Measurements from ENCODE around the gene TMEM239.
"Not testable (repeated sequence)": the region's sequence is repeated elsewhere in the genome, so short reads cannot be mapped to it uniquely, and the experiment has no call there.

The TMEM239 gene

DNA sequence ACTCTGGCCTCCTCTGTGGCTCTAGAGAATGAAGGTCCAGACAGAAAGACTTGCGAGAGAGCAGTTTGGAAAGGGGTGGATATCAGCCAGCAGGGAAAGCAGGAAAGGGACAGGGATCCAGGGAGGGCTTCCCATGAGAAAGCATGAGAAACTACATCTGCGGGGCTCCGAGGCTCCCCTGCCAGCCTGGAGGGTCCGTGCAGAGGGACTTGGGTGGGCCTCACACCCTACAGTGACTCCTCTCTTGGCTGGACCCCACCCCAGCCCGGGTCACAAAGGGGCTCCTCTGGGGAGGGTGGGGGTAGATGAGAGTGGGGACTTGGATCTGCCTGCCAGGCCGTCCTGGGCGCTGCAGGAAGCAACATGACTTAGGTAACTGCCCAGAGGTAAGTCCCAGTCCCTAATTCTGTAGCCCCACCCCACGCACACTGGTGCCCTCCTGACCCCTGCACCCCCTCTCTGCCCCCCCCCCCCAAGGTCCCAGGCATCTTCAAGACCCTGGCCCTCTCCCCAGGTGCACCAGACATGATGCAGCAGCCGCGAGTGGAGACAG lies at the start of gene TMEM239:
TSS of gene TMEM239 (plus strand) at position 335 of the 553 bp plus-strand sequence. CDS start at position 526, 191 bp downstream.
- H3K9ac ChIP-seq (ENCODE audit: insufficient read length): no peak within 1 kb of the TSS
- no peak within 1 kb of the TSS for H3K4me3 ChIP-seq
- H3K9me3 ChIP-seq (ENCODE audit: low read depth, low read length): no peaks in the 10 kb centered on the region
- no peak within 1 kb of the TSS for H3K27ac ChIP-seq
- DNase-seq (ENCODE audit: low read depth, low spot score): no peak
- TF ChIP-seq POLR2AphosphoS5 (IDR thresholded peaks at IDR 0.05; ENCODE audit: borderline replicate concordance, low read depth, low read length) (no peak), EZH2 (IDR thresholded peaks at IDR 0.05) (no peak), FOXP2 (optimal IDR thresholded peaks at IDR 0.05; ENCODE audit: control extremely low read depth, extremely low read length, insufficient read depth) (no peak)
- no peaks in the 10 kb centered on the region for H3K36me3 ChIP-seq (ENCODE audit: insufficient read depth, low read length)

DNA sequence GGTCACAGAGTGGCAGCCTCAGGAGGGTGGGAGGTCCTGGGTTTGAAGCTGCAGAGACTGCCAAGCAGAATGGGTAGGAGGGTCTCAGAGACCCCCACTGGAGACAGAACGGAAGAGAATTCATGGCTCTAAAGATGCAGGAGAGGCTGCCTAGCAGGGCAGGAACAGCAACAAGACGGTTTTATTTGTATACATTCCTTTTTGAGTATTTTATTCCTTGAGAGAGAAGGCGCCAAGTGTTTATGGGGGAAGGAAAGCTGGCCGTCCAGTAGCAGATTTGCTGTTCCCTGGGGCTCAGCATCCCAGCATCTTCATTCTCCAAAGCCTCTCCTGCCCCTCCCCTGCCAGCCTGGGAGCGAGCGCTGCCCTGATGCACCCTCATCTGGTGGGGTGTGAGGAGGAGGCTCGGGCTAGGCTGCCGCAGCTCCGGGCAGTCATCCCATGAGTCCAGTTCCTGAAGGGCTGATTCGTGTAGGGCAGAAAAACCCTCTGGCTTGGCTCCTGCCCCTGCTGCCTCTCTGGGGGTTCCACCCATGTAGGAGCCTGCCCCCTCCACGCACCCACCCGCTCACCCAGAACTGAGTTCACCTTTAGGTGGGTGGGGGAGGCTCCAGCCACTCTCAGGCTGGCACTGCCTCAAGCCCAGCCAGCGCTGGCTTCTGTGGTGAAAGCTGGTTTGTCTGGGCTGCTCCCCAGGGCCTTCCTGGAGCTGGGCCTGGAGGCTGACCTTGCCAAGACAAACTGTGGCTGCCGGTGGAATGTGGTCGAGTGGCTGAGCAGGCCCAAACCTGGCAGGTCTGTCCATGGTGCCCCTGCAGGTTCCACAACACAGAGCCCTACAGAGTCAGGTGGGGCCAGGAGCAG lies 48.2 kb upstream of the TMEM239 start:
- no peak for DNase-seq (ENCODE audit: low read depth, low spot score)

DNA sequence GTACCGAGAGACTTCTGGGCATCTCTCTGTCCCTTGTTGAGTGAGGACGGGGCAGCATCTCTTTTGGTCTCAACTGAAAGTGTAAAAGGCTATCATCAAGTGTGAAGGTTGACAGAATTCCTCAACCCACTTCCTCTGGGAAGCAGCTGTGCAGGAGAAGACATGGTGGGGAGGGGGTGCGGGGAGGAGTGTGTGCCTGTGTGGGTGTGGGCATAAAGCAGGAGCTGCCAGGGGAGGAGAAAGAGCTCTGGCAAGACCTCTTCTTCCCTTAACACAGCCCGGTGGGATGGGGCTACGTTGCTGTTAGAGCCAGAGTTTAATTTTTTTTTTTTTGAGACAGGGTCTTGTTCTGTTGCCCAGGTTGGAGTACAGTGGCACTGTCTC lies 47.5 kb upstream of the TMEM239 start:
- DNase-seq (ENCODE audit: low read depth, low spot score): no peak
- no peaks in the 10 kb centered on the region for H3K9me3 ChIP-seq (ENCODE audit: low read depth, low read length)
- no peak overlapping the region for H3K4me3 ChIP-seq
- H3K27ac ChIP-seq: no peak overlapping the region
- no peaks in the 10 kb centered on the region for H3K36me3 ChIP-seq (ENCODE audit: insufficient read depth, low read length)
- no peak overlapping the region for H3K9ac ChIP-seq (ENCODE audit: insufficient read length)
- TF ChIP-seq POLR2AphosphoS5 (IDR thresholded peaks at IDR 0.05; ENCODE audit: borderline replicate concordance, low read depth, low read length): no peak
- no peak for TF ChIP-seq EZH2 (IDR thresholded peaks at IDR 0.05)
- no peak for TF ChIP-seq FOXP2 (optimal IDR thresholded peaks at IDR 0.05; ENCODE audit: control extremely low read depth, extremely low read length, insufficient read depth)

More for the DNA sequence above, 48.2 kb upstream of the TMEM239 start:
- Histone ChIP-seq H3K9me3 (ENCODE audit: low read depth, low read length) (no peaks in the 10 kb centered on the region), H3K36me3 (ENCODE audit: insufficient read depth, low read length) (no peaks in the 10 kb centered on the region), H3K9ac (ENCODE audit: insufficient read length) (no peak overlapping the region), H3K27ac (no peak overlapping the region), H3K4me3 (no peak overlapping the region)
- TF ChIP-seq EZH2 (IDR thresholded peaks at IDR 0.05): no peak
- TF ChIP-seq POLR2AphosphoS5 (IDR thresholded peaks at IDR 0.05; ENCODE audit: borderline replicate concordance, low read depth, low read length): no peak
- TF ChIP-seq FOXP2 (optimal IDR thresholded peaks at IDR 0.05; ENCODE audit: control extremely low read depth, extremely low read length, insufficient read depth): no peak

DNA sequence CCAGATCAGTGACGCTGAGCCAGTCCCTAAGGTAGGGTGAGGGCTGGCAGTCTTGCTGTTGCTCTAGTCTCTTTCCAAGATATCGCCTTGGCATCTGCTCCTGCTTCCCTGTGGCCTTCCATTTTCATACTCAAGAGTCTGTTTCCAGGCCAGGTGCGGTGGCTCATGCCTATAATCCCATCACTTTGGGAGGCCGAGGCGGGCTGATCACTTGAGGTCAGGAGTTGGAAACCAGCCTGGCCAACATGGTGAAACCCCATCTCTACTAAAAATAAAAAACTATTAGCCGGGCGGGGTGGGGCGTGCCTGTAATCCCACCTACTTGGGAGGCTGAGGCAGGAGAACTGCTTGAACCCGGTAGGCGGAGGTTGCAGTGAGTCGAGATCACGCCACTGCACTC lies 46.1 kb upstream of the TMEM239 start:
- not testable (repeated sequence) for H3K36me3 ChIP-seq (ENCODE audit: insufficient read depth, low read length); H3K4me3 ChIP-seq; DNase-seq (ENCODE audit: low read depth, low spot score); H3K9me3 ChIP-seq (ENCODE audit: low read depth, low read length); H3K27ac ChIP-seq; H3K9ac ChIP-seq (ENCODE audit: insufficient read length)

DNA sequence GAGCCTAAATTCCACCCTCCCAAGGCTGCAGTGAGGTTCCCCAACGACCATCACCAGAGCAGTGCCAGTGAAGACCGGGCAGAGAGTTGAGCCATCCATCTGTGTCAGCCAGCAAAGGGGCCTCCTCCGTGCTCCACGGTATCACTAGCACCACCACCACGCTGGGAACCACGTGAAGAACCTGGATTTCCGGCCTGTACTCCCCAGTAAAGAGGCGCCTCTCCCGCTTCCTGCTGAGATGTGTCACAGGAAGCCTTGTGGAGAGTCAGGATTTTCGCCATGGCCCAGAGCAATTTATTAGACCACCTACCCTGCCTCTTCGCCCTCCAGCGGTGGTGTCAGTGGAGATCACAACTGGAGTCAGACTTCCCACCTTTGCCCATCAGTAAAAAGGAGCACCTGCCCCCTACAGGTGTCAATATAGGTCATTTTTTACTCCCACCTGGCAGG lies 44.5 kb upstream of the TMEM239 start:
- H3K36me3 ChIP-seq (ENCODE audit: insufficient read depth, low read length): no peaks in the 10 kb centered on the region
- no peak for DNase-seq (ENCODE audit: low read depth, low spot score)
- H3K9ac ChIP-seq (ENCODE audit: insufficient read length): no peak overlapping the region
- H3K4me3 ChIP-seq: no peak overlapping the region
- no peak overlapping the region for H3K27ac ChIP-seq
- TF ChIP-seq FOXP2 (optimal IDR thresholded peaks at IDR 0.05; ENCODE audit: control extremely low read depth, extremely low read length, insufficient read depth) (no peak), EZH2 (IDR thresholded peaks at IDR 0.05) (no peak), POLR2AphosphoS5 (IDR thresholded peaks at IDR 0.05; ENCODE audit: borderline replicate concordance, low read depth, low read length) (no peak)
- no peaks in the 10 kb centered on the region for H3K9me3 ChIP-seq (ENCODE audit: low read depth, low read length)

DNA sequence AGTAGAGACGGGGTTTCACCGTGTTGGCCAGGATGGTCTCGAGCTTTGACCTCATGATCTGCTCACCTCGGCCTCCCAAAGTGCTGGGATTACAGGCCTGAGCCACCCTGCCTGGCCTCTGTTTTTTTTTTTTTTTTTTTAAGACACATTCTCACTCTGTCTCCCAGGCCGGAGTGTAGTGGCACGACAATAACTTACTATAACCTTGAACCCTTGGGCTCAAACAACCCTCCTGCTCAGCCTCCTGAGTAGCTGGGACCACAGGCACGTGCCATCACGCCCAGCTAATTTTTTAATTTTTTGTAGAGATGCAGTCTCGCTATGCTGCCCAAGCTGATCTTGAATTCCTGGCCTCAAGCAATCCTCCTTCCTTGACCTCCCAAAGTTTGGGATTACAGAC lies 42.4 kb upstream of the TMEM239 start:
- no peak for DNase-seq (ENCODE audit: low read depth, low spot score)
- Histone ChIP-seq H3K27ac (no peak overlapping the region), H3K36me3 (ENCODE audit: insufficient read depth, low read length) (no peaks in the 10 kb centered on the region), H3K9me3 (ENCODE audit: low read depth, low read length) (no peaks in the 10 kb centered on the region), H3K4me3 (no peak overlapping the region), H3K9ac (ENCODE audit: insufficient read length) (no peak overlapping the region)
- TF ChIP-seq POLR2AphosphoS5 (IDR thresholded peaks at IDR 0.05; ENCODE audit: borderline replicate concordance, low read depth, low read length) (no peak), EZH2 (IDR thresholded peaks at IDR 0.05) (no peak), FOXP2 (optimal IDR thresholded peaks at IDR 0.05; ENCODE audit: control extremely low read depth, extremely low read length, insufficient read depth) (no peak)

- TF ChIP-seq EZH2 (IDR thresholded peaks at IDR 0.05): no peak
- TF ChIP-seq FOXP2 (optimal IDR thresholded peaks at IDR 0.05; ENCODE audit: control extremely low read depth, extremely low read length, insufficient read depth): no peak
- TF ChIP-seq POLR2AphosphoS5 (IDR thresholded peaks at IDR 0.05; ENCODE audit: borderline replicate concordance, low read depth, low read length): no peak
- no peaks in the 10 kb centered on the region for H3K36me3 ChIP-seq (ENCODE audit: insufficient read depth, low read length)
These were observed 41.0 kb upstream of the TMEM239 start for GRCh38 chr20:2775139-2775538.

GRCh38 chr20:2778602-2779321 lies 37.4 kb upstream of the TMEM239 start:
- Histone ChIP-seq H3K4me3 (no peak overlapping the region), H3K9ac (ENCODE audit: insufficient read length) (no peak overlapping the region), H3K9me3 (ENCODE audit: low read depth, low read length) (no peaks in the 10 kb centered on the region), H3K36me3 (ENCODE audit: insufficient read depth, low read length) (no peaks in the 10 kb centered on the region), H3K27ac (no peak overlapping the region)
- no peak for DNase-seq (ENCODE audit: low read depth, low spot score)
- no peak for TF ChIP-seq POLR2AphosphoS5 (IDR thresholded peaks at IDR 0.05; ENCODE audit: borderline replicate concordance, low read depth, low read length)
- no peak for TF ChIP-seq FOXP2 (optimal IDR thresholded peaks at IDR 0.05; ENCODE audit: control extremely low read depth, extremely low read length, insufficient read depth)
- TF ChIP-seq EZH2 (IDR thresholded peaks at IDR 0.05): no peak

More at GRCh38 chr20:2775139-2775538, 41.0 kb upstream of the TMEM239 start:
- Histone ChIP-seq H3K27ac (no peak overlapping the region), H3K9me3 (ENCODE audit: low read depth, low read length) (no peaks in the 10 kb centered on the region), H3K9ac (ENCODE audit: insufficient read length) (no peak overlapping the region), H3K4me3 (no peak overlapping the region)
- no peak for DNase-seq (ENCODE audit: low read depth, low spot score)
